ENCODE data around the gene ZNF593.

DNA sequence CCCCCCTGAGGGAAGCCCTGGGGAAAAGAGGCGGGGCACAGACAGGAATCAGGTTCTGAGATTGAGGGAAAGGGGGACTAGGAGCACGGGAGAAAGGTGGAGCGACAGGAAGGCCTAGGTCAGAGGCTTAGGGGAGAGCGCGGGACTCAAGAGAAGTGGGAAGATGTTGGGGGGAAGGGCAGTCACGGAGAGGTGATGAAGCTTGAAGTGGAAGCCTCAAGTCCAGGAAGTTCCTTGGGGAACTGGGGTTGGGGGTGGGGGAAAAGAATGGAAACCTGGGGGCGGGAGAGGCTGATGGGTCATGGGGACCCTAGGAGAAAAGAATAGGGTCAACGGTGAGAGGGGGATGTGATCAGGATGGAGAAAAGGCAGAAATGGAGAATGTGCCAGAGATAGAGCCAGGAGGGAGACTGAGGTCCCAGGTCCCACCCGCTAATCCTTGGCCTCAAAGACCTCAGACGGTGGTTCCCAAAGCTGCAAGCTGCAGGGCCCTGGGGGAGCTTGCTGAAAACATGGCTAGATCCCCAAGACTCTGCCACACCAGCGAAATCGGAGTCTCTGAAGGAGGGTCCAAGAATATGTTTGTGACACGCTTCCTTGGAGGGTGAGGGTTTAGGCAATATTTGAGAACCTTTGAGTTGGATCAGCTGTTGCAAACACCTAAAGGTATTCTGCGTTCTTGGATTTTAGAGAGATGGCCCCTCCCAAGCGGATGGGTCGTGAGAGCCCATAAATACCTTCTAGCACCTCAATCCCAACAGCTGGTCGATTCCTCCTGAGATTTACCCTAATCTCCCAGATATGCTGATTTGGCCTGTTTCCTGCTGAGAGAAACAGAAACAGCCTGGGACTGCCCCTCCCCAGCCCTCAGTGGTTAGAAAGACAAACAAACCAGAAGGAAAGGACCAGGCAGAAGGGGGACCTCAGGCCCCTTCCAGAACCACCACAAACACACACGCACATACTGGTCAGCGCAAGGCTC, 4.6 kb upstream of the ZNF593 start:
- TF ChIP-seq, protein P1, sequence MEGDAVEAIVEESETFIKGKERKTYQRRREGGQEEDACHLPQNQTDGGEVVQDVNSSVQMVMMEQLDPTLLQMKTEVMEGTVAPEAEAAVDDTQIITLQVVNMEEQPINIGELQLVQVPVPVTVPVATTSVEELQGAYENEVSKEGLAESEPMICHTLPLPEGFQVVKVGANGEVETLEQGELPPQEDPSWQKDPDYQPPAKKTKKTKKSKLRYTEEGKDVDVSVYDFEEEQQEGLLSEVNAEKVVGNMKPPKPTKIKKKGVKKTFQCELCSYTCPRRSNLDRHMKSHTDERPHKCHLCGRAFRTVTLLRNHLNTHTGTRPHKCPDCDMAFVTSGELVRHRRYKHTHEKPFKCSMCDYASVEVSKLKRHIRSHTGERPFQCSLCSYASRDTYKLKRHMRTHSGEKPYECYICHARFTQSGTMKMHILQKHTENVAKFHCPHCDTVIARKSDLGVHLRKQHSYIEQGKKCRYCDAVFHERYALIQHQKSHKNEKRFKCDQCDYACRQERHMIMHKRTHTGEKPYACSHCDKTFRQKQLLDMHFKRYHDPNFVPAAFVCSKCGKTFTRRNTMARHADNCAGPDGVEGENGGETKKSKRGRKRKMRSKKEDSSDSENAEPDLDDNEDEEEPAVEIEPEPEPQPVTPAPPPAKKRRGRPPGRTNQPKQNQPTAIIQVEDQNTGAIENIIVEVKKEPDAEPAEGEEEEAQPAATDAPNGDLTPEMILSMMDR (IDR thresholded peaks at IDR 0.05): no peak
- no peak for TF ChIP-seq POLR2AphosphoS5 (IDR thresholded peaks at IDR 0.05)

All from sigmoid colon (tissue), 4 donors.